GM19455 (cell line): Measurements from ENCODE around the gene LRRN4CL.

Experiments
- ATAC-seq: cut with Tn5 transposase; IDR thresholded peaks from one replicate; pipeline ENCODE4 v1.9.1; 2021; ENCODE audit not compliant: unreplicated experiment

The LRRN4CL gene

GRCh38 chr11:62648185-62648966, 41.0 kb downstream of the LRRN4CL start:
- no peak for ATAC-seq

GRCh38 chr11:62647609-62648005, 41.7 kb downstream of the LRRN4CL start:
- no peak for ATAC-seq

GRCh38 chr11:62646825-62647608, 42.3 kb downstream of the LRRN4CL start:
- ATAC-seq: no peak

DNA sequence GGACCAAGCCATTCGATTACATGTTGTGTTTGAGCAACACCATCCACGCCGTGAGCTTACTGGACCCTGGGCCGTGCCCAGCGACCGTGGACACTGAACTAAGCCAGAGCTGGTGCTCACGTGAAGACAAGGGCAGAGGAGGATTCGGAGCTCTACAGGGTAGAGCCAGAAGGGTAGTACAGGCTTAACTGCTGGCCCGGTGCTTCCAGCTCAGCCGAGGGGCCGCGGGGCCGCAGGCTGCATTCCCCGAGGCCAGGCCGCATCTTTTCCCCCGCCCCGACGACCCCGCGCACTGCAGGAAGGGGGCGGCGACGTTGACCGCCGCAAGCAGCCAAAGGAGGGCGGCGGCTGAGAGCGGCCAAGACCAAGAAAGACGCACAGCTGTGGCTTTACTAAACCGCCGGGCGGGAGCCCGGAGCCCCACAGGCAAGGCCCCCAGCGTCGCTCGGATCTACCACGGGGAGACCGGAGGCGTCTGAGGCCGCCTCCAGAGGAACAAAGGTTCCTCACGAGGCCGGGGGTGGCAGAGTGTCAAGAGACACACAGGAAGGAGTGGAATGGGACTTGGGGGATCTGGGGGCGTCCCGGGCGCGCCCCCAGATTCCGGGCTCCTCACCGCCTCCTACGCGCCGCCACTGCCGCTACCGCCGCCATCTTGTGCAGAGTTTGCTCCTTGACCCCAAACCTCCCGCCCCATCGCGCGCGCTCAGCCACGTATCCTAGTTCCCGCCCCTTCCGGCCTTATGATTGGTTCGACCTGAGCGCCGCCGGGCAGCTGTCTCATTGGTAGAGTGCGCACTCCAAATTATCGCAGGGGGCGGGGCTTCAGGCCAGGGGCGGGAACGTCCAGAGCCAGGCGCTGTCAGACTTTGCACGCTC, 43.1 kb downstream of the LRRN4CL start, which contains the start of gene GANAB:
Gene GANAB, minus strand, starts transcription at position 668 of the 879 bp plus-strand sequence. Its CDS starts 14 bp downstream, at position 654.
- peak; percentile 91 for ATAC-seq

DNA sequence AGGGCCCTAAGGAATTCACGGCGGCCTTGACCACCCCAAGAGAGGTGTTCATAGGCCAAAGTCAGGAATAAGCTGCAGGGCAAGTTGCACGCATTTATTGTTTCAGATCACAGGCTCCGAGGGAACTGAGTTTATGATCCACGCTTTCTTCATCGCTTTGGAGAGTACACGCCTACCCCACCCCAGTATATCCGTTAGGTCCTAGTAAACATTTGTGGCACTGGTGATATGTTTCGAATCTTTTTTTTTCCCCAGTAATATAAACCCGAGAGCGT, 43.7 kb downstream of the LRRN4CL start:
- ATAC-seq: no peak

DNA sequence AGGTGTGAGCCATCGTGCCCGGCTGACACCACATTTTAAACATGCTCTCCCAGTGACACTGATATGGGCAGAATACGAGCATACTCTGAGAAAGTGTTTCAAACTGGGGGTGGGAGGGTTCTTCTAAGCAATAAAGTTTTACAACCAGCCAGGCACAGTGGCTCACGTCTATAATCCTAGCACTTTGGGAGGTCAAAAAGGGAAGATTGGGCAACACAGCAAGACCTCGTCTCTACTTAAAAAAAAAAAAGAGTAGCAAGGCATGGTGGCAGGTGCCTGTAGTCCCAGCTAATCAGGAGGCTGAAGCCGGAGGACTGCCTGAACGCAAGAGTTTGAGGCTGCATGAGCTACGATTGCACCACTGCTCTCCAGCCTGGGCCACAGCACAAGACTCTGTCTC, 45.1 kb downstream of the LRRN4CL start:
- no peak for ATAC-seq
